Breast epithelium (tissue), 4 donors: ENCODE results near the gene C17orf113. TPM values are rescaled to one million over a fixed set of nuclear protein-coding genes. Genes with fewer than 3 reads are reported as not detected.

Experiments
- DNase-seq, 2 donors: peaks; one replicate each; pipeline ENCODE4 v3.0.0-alpha.2; 2019; ENCODE audit warnings: low spot score in 2 of 2
- H3K27ac ChIP-seq, 2 donors: fragments of 200-600 bp; sonication (generic) in 1 of 2; one replicate each; pipeline ENCODE4 v1.5.1; 2016 to 2019; ENCODE audit warnings: mild to moderate bottlenecking in 1 of 2
- H3K27me3 ChIP-seq, 2 donors: fragments of 200-600 bp; sonication (generic) in 1 of 2; one replicate each; pipeline versions ENCODE4 v1.5.1 to v1.6.0; 2017 to 2019; ENCODE audit warnings: control low read depth in 1 of 2, mild to moderate bottlenecking in 1 of 2
- H3K36me3 ChIP-seq: fragments of 200-600 bp; one replicate; pipeline ENCODE4 v1.5.1; 2019
- H3K4me1 ChIP-seq, 2 donors: fragments of 200-600 bp; sonication (generic); one replicate each; pipeline ENCODE4 v1.5.1; 2016 to 2019; ENCODE audit warnings: control low read depth in 1 of 2
- H3K4me3 ChIP-seq, 3 donors: fragments of 200-600 bp; sonication (generic); 1 replicate in 2 of 3; 2 replicates in 1 of 3; pipeline ENCODE4 v1.5.1; 2016 to 2019; ENCODE audit warnings: mild to moderate bottlenecking in 3 of 3, moderate library complexity in 2 of 3
- H3K9me3 ChIP-seq, 2 donors: fragments of 200-600 bp; sonication (generic) in 1 of 2; one replicate each; pipeline ENCODE4 v1.5.1; 2016 to 2019; ENCODE audit warnings: control low read depth in 1 of 2
- POLR2A ChIP-seq: fragments of 450-650 bp; IDR thresholded peaks from one replicate; pipeline ENCODE4 v1.6.1; 2016; ENCODE audit warnings: antibody characterized with exemption, mild to moderate bottlenecking, moderate library complexity
- POLR2AphosphoS5 ChIP-seq, 3 donors: sonication (generic); formaldehyde crosslinking; IDR thresholded peaks; one replicate each; pipeline ENCODE4 v1.6.1; 2017; ENCODE audit warnings: antibody characterized with exemption in 3 of 3
- intact Hi-C: fragments of 100-400 bp; cut with DNase I; formaldehyde crosslinking; loops from one replicate; pipeline ENCODE4 v1.15.1; 2023; ENCODE audit warnings: low total_unique reads
- total RNA-seq, 3 donors: library from RNA; depleted of rRNA; stranded (reverse); fragments of >200 nt; gene quantifications; one replicate each; pipeline ENCODE4 v1.1.0, GENCODE V29; 2016
- TF ChIP-seq, protein P1 (sequence below), 3 donors: fragments of 450-650 bp; IDR thresholded peaks; one replicate each; pipeline ENCODE4 v1.5.1; 2016 to 2017; ENCODE audit warnings: antibody characterized with exemption in 3 of 3, mild to moderate bottlenecking in 3 of 3, moderate library complexity in 3 of 3

Gene C17orf113
- total RNA-seq, 3 donors from 2014 or later = 1.3 to 4.0 (median 2.3) TPM

DNA sequence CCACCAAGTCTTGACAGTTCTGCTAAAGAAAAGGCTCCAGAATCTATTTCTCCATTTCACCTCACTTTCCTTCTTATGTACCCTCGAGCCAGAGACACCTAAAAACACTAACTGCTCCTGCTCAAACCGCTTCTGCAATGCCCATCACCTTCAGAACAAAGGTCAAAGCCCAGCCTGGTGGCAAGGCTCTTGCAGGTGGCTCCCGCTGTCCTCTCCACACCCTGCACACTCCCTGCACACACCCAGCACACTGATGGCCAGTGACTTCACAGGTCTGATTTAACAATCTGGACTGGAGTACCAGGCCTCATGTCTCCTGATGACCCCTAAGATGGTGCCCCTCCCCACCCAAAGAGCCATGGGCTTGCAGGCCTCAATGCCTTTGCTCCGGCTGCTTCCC is 9.8 kb upstream of the C17orf113 start:
- Histone ChIP-seq H3K4me1 (no peaks in the 10 kb centered on the region), H3K27me3 (no peaks in the 10 kb centered on the region), H3K9me3 (no peaks in the 10 kb centered on the region), H3K36me3 (no peaks in the 10 kb centered on the region), H3K4me3 (no peak overlapping the region), H3K27ac (no peak overlapping the region)
- DNase-seq = no peak
- TF ChIP-seq POLR2AphosphoS5 (IDR thresholded peaks at IDR 0.05) = no peak
- TF ChIP-seq, protein P1, sequence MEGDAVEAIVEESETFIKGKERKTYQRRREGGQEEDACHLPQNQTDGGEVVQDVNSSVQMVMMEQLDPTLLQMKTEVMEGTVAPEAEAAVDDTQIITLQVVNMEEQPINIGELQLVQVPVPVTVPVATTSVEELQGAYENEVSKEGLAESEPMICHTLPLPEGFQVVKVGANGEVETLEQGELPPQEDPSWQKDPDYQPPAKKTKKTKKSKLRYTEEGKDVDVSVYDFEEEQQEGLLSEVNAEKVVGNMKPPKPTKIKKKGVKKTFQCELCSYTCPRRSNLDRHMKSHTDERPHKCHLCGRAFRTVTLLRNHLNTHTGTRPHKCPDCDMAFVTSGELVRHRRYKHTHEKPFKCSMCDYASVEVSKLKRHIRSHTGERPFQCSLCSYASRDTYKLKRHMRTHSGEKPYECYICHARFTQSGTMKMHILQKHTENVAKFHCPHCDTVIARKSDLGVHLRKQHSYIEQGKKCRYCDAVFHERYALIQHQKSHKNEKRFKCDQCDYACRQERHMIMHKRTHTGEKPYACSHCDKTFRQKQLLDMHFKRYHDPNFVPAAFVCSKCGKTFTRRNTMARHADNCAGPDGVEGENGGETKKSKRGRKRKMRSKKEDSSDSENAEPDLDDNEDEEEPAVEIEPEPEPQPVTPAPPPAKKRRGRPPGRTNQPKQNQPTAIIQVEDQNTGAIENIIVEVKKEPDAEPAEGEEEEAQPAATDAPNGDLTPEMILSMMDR (IDR thresholded peaks at IDR 0.05) = no peak
- intact Hi-C loops = no loop called here

DNA sequence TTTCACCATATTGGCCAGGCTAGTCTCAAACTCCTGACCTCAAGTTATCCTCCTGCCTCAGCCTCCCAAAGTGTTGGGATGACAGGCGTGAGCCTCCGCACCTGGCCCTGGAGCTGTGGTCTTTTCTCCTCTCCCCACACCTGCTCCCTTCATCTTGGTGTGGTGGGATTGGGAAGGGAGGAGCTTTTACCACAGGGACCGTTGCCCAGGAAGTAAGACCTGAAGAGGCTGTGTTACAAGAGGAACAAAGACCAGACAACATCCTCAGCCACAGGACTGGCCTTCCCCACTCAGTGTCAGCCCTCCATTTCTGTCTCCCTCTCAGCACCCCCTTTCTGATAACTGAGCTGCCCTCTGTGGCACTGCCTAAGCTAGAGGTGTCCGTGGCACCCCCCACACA is 9.4 kb upstream of the C17orf113 start:
- no peaks in the 10 kb centered on the region for H3K4me1 ChIP-seq
- intact Hi-C loops = no loop called here

DNA sequence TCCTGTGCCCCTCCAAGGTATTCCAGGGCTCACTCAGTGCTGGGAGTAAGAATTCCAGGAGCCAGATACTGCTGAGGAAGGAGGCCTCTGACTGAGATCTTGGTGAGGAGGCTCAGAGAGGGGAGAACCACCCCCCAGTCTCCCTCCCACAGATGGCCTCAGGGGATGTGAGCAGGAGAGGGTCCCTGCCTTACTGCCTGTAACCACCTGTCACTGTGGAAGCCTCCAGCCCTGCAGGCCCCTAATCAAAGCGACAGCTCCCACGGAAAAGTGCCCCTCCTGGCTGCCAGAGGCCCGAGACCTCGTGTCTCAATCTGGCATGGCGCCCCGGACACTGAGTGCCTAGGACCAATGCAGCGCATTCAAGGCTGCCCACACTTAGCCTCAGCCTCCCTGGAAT is 7.7 kb upstream of the C17orf113 start:
- Histone ChIP-seq H3K4me3 (no peak overlapping the region), H3K36me3 (no peaks in the 10 kb centered on the region), H3K4me1 (no peaks in the 10 kb centered on the region), H3K27ac (no peak overlapping the region), H3K9me3 (no peaks in the 10 kb centered on the region), H3K27me3 (no peaks in the 10 kb centered on the region)
- TF ChIP-seq, protein P1 (IDR thresholded peaks at IDR 0.05) = no peak
- TF ChIP-seq POLR2AphosphoS5 (IDR thresholded peaks at IDR 0.05) = no peak
- TF ChIP-seq POLR2A = no peak
- intact Hi-C loops = no loop called here
- no peak for DNase-seq

More for the DNA sequence above, 9.4 kb upstream of the C17orf113 start:
- Histone ChIP-seq H3K4me3 (no peak overlapping the region), H3K27ac (no peak overlapping the region), H3K36me3 (no peaks in the 10 kb centered on the region), H3K27me3 (no peaks in the 10 kb centered on the region), H3K9me3 (no peaks in the 10 kb centered on the region)
- DNase-seq = no peak
- TF ChIP-seq, protein P1 (IDR thresholded peaks at IDR 0.05) = no peak
- TF ChIP-seq POLR2AphosphoS5 (IDR thresholded peaks at IDR 0.05) = no peak
- TF ChIP-seq POLR2A = no peak

DNA sequence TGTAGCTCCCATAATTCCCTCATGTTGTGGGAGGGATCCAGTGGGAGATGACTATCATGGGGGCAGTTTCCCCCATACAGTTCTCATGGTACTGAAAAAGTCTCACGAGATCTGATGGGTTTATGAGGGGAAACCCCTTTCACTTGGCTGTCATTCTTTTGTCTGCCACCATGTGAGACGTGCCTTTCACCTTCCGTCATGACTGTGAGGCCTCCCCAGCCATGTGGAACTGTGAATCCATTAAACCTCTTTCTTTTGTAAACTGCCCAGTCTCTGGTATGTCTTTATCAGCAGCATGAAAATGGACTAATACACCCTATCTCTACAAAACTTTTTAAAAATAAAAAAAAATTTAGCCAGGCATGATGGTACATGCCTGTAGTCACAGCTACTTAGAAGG is 6.2 kb upstream of the C17orf113 start:
- TF ChIP-seq POLR2A (no peak), POLR2AphosphoS5 (IDR thresholded peaks at IDR 0.05) (no peak)
- Histone ChIP-seq H3K4me3 (no peak overlapping the region), H3K27me3 (no peaks in the 10 kb centered on the region), H3K4me1 (no peaks in the 10 kb centered on the region), H3K9me3 (no peaks in the 10 kb centered on the region), H3K36me3 (no peaks in the 10 kb centered on the region), H3K27ac (no peak overlapping the region)
- intact Hi-C loops = no loop called here
- DNase-seq = no peak

DNA sequence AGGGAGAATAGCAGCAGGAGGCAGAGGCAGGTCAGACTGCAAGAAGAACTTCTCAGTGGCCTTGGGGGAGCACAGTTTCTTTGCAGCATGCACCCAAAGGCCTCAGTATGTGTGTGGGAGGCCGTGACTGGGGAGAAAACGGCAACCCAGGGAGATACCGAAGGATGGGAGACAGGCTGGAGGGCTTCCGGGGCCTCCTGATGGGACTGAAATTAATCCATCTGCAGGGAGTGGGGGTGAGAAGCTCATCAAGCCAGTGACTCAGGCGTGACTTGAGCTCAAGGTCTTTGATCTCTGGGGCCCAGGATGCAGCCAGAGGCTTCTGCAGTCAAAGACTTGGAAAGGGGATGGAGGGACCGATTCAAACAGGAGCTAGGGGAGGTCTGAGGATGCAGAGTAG is 5.1 kb upstream of the C17orf113 start:
- Histone ChIP-seq H3K27me3 (no peaks in the 10 kb centered on the region), H3K27ac (no peak overlapping the region), H3K4me3 (no peak overlapping the region), H3K36me3 (no peaks in the 10 kb centered on the region), H3K9me3 (no peaks in the 10 kb centered on the region), H3K4me1 (no peaks in the 10 kb centered on the region)
- intact Hi-C loops = no loop called here
- DNase-seq = no peak
- TF ChIP-seq, protein P1 (IDR thresholded peaks at IDR 0.05) = no peak
- TF ChIP-seq POLR2A = no peak
- no peak for TF ChIP-seq POLR2AphosphoS5 (IDR thresholded peaks at IDR 0.05)

DNA sequence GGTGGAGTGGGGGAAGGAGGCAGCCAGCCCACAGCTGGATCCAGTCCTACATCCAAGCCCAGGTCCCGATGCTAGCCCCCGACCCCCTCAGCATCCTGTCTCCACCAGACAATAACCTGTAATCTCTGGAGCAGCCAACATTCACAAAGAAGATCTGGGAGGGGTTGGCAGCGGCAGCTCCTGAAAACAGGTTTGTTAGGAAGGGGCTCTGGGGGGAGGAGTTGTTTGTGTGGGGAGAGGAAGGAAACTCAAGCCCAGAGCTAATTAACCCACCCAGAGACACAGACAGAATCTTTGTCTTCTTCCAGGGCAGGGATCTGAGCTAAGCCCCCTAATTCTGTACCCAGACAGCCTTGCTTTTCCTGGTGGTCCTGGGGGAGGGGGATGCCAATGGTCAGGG is 4.6 kb upstream of the C17orf113 start:
- Histone ChIP-seq H3K36me3 (no peaks in the 10 kb centered on the region), H3K27ac (no peak overlapping the region), H3K4me1 (no peaks in the 10 kb centered on the region), H3K9me3 (no peaks in the 10 kb centered on the region), H3K4me3 (no peak overlapping the region), H3K27me3 (no peaks in the 10 kb centered on the region)
- DNase-seq = no peak
- intact Hi-C loops = no loop called here
- TF ChIP-seq, protein P1 (IDR thresholded peaks at IDR 0.05) = no peak
- TF ChIP-seq POLR2A = no peak
- no peak for TF ChIP-seq POLR2AphosphoS5 (IDR thresholded peaks at IDR 0.05)
